HG03442 (cell line): ENCODE measurements around the gene RIN1.
"Not testable (repeated sequence)": the region's sequence is repeated elsewhere in the genome, so short reads cannot be mapped to it uniquely, and the experiment has no call there.

Experiments used
- ATAC-seq: cut with Tn5 transposase; IDR thresholded peaks from one replicate; pipeline ENCODE4 v1.9.1; 2021; ENCODE audit warnings: mild to moderate bottlenecking, moderate library complexity; ENCODE audit not compliant: unreplicated experiment

The RIN1 gene, protein sequence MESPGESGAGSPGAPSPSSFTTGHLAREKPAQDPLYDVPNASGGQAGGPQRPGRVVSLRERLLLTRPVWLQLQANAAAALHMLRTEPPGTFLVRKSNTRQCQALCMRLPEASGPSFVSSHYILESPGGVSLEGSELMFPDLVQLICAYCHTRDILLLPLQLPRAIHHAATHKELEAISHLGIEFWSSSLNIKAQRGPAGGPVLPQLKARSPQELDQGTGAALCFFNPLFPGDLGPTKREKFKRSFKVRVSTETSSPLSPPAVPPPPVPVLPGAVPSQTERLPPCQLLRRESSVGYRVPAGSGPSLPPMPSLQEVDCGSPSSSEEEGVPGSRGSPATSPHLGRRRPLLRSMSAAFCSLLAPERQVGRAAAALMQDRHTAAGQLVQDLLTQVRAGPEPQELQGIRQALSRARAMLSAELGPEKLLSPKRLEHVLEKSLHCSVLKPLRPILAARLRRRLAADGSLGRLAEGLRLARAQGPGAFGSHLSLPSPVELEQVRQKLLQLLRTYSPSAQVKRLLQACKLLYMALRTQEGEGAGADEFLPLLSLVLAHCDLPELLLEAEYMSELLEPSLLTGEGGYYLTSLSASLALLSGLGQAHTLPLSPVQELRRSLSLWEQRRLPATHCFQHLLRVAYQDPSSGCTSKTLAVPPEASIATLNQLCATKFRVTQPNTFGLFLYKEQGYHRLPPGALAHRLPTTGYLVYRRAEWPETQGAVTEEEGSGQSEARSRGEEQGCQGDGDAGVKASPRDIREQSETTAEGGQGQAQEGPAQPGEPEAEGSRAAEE

DNA sequence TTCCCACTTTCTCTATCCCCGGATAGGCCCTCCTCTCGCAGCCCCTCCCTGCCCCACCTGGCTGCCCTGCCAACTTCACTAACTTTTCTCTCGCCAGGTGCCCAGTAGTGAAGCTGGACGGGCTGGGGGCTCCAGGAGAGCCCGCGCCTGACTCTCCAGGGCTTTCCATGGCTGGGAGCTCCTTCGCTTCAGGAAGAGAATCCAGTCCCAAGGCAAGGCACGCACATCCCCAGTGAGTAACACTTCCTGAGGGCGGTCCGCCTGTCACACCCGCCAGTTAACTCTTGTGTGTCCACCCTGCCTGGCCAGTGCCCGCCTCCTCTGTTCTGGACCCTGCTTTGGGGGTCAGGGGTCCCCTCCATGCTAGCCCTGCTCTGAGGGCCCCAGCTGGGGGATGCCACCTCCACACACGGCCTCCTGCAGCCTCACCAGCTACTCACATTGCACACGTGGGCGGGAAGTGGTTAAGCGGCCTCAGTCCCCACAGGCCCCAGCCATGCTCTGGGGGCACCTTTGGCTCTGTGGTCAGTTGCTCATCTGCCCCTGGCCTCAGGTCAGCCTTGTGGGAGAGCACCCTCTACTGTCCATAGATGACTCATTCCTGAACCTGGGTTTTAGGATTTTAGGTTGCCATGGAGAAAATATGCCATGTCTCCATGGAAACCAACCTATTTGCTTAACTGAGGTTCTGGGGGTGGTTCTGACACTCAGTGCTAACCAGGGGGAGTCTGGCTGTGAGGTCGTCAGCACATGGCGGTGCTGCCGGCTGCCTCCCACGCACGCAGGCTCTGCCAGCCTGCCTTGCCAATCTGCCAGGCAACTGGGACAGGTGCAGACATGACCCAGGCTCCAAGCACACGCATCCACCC, at the start of gene RIN1:
Gene RIN1 (minus strand): TSS at position 201 of the 869 bp plus-strand sequence. CDS start 32 bp downstream, at position 169.
- ATAC-seq, result peak; percentile 76

DNA sequence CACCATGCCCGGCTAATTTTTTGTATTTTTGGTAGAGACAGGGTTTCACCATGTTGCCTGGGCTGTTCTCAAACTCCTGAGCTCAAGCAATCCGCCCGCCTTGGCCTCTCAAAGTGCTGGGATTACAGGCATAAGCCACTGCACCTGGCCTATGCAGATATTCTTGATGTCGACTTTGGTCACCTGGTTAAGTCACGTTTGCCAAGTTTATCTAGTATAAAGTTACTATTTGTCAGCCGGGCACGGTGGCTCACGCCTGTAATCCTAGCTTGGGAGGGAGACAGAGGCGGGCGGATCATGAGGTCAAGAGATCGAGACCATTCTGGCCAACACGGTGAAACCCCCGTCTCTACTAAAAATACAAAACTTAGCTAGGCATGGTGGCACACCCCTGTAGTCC, 48.1 kb upstream of the RIN1 start:
- not testable (repeated sequence) for ATAC-seq

DNA sequence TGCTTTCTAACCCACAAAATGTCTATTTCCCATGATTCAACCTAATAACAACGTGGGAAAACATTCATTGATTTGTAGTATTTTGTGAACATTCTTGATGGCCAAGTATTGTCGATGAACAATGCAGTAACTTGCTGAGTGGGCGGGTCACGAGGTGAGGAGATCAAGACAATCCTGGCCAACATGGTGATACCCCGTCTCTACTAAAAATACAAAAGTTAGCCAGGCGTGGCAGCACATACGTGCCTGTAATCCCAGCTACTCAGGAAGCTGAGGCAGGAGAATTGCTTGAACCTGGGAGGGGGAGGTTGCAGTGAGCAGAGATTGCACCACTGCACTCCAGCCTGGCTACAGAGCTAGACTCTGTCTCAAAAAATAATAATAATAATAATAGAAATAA, 44.0 kb upstream of the RIN1 start:
- ATAC-seq, result not testable (repeated sequence)

DNA sequence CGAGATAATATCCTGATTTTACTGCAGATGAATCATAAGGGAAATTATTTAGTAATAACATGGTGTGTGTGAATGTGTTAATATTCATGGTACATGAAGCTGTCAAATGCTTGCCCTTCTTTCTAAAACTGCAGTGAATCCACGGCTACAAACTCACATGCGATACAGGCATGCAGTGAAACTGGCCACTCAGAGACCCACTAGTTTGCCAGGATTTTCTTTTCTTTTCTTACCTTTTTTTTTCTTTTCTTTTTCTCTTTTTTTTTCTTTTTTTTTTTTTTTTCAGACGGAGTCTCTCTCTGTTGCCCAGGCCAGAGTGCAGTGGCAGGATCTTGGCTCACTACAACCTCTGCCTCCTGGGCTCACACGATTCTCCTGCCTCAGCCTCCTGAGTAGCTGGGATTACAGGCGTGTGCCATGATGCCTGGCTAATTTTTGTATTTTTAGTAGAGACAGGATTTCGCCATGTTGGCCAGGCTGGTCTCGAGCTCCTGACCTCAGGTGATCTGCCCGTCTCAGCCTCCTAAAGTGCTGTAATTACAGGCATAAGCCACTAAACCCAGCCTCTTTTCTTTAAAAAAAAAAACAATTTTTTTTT, 37.6 kb upstream of the RIN1 start:
- not testable (repeated sequence) for ATAC-seq

DNA sequence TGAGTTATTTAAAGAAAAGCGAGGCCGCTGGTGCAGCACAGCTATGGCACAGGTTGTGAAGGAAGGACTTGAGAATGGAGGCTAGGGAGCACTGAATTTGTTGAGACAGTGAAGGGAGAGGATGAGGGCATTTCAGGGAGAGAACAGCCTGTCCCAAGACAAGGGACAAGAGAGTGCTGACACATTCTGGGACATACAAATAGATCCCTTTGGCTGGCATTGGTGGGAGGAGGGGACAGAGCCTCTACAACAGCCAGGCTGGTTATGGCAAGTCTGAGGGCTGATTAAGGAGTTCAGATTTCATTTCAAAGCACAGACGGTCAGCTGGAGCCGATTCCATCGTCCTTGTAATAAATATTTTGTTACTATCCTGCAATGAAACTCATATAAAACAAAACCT, 37.0 kb upstream of the RIN1 start:
- ATAC-seq, result no peak

DNA sequence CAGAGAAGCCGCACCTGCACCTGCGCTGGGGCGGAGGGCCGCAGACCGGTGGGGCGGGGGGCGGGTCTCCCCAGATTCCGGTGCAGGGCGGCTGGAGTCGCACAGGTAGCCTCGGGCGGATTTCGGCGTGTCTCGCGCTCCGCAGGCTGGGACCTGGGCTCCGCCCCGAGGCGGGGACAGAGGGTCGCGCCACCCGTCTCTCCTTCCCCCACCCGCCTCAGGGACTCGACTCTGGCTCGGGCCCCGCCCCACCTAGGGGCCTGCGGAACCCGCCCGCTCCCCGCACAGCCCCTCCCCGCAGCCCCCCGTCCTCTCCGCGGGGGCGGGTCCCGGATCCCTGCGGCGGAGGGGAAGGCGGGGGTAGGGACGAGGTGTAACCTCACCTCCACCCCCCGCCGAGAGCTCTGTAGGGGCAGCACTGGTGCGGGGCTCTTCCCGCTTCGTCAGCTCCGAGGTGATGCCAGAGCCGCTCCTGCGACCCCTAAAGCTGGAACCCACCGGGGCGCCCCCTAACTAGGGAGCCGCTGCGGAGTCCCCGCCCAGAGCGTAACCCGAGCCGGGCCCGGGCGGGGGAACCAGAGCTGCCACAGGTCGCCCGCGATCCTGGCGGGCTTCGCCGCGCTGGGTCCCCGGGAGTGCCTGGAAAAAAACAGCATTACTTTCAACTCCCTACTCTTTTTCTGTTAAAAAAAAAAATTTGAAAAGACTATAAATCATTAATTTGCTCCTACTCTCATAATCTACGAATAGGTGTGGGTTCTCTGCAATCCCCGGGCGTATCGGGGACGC, 35.6 kb upstream of the RIN1 start, which contains the start of gene SLC29A2:
Gene SLC29A2 (minus strand): TSS at position 134 of the 789 bp plus-strand sequence. CDS start 169 bp downstream, outside the sequence.
- peak; percentile 57 for ATAC-seq

DNA sequence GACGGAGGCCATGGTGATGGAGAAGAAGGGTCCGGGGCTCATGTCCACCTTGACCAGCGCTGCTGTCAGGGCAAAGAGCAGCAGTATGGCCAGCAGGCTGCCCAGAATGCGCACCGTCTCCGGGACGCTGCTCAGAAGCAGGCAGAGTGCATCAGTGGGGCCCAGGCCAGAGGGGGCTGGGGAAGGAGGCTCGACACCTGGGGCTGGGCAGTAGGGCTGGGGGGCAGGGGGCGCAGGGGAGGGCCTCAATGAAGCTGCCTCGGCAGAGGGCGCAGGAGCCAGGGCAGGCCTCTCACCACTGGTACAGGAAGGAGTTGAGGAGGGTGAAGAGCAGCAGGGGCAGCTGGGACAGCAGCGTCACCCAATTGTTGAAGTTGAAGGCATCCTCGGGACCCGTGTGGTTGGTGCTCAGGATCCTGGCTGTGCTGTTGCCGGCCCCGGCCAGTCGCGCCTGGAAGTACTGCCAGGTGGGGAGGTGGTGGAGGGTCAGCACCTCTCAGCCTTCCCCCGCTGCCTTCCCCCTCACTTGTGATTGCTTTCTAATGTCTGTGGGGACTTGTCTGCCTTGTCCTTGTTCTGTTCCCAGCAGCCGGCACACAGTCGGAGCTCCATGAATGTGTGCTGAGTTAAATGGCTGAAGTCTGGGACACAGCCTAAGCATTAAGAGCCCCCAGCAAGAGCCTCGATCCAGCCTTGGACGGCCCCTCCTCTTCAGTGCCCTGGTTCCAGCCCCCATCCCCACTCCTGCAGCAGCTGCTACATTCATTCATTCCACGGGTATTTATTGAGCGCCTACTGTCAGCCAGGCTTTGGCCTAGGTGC, 33.0 kb upstream of the RIN1 start:
- no peak for ATAC-seq

DNA sequence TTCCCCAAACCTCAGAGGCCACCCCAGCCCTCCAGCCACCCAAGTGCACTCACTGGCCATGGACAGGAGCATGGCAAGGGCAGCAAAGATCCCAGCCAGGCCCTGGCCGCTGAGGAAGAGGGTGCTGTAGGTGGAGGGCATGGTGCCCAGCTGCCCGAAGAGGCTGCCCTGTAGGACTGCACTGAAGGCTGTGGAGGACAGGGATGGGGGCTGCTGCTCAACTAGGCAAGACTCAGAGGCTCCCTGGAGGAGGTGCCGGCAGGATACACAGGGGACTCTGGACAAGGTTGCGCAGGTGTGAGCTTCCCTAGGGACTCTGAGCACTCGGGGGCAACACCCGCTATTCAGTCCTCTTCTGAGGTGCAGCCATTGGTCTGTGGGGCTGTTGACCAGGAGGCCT, 32.2 kb upstream of the RIN1 start:
- ATAC-seq, result no peak

DNA sequence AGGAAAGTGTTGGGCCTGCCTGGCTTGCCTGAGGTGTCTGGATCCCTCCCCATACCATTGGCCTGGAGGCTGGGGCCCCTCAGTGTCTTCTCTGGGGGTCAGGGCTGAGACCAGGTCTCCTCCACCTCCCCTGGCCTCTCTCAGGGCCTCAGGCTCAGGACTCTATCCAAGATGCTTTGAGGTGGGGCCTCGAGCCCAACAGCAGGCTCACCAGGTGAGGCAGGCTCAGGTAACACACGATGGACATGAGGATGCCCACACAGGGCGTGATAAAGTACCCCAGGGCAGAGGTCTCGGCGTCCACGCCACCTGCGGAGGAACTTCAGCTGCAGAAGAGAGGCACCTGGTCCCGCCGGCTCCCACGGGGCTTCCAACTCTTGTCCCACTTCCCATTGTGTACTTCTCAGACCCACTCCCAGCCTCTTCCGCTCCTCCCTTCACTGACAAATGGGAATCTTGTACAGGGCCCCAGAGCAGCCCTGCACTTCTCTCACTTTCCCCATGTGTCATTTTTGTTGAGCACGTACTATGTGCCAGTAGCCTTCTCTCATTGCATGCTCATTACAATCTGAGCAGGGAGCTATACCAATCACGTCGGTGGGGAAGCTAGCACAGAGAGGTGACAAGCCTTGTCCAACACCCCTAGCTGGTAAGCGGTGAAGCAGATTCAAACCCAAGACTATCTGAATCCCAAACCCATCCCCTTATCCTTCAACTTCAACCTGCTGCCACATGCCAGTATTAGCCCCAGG, 31.5 kb upstream of the RIN1 start:
- no peak for ATAC-seq

DNA sequence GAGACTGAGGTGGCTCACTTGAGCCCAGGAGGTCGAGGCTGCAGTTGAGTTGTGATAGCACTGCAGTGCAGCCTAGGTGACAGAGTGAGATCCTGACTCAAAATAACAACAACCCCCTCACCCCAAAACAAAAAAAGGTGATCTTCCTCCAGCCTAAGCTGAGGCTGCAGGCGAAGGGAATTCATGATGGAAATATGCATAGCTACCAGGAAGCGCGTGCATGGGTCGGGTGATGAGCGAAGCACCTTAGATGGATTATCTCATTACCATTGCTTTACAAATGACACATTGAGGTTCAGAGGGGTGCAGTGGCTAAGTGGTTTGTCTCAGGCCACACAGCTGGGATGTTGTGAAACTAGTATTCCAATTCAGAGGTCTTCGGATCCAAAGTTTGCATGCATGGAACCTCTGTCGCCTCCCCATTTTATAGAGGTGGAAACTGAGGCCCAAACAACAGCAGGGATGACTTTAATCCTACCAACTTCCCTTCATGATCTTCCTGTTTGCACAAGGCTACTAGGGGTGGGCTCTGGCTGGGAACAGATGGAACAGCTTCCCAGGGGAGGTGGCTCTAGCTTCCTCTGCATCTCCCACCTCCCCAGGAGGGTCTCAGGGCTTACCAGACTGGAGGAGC, 30.7 kb upstream of the RIN1 start:
- no peak for ATAC-seq

DNA sequence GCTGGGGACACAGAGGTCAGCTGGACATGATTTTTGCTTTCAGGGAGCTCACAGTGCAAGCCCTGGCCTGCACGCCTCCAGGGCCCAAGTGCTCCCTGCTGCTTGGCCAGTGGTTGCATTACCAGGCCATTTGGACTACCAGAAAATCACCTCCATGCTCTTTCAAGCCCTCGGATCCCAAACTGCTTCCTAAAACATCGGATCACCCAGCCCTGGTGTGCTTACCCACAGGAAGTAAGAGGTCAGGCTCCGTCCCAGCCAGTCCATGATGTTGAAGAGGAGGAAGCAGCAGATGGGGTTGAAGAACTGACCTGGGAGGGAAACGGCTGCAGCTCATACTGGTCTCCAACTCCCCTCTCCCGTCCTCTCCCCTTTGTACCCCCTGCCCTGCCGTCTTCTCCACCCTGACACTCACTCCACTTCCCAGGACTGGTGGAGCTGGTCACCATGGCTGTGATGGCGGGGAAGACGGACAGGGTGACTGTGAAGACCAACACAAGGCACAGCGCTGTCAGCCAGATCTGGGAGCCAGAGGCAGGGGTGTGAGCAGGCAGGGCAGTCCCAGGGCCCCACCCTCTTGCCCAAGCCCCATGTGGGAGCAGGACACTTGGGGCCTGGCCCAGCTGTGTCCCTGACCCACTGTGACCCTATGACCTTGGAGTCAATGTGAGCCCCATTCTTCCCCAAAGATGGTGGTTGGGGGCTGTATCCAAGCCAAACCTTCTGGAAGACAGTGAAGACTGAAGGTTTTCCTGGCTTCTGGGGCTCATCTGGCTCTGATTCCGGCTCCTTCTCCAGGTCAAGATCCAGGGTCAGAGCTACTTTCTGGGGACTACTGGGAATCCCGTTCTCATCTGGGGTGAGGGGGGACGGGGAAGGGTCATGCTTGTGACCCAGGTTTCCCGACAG, 29.7 kb upstream of the RIN1 start:
- no peak for ATAC-seq

DNA sequence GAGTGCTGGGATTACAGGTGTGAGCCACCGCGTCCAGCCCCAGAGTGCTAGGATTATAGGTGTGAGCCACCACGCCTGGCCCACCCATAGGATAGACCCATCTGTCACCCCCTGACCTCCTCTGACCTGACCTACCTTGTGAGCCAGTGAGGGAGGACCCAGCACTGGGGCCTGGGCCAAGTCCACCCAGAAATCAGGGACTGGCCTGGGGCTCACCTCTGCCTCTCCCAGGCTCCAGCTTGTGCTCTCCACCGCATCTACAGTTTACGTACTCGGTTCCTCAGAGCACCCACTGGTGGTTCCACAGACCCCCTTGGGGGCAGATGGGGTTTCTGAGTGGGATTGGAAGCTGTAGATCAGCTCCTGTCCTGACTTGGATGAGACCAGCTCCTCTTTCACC, 28.9 kb upstream of the RIN1 start:
- ATAC-seq, result no peak

DNA sequence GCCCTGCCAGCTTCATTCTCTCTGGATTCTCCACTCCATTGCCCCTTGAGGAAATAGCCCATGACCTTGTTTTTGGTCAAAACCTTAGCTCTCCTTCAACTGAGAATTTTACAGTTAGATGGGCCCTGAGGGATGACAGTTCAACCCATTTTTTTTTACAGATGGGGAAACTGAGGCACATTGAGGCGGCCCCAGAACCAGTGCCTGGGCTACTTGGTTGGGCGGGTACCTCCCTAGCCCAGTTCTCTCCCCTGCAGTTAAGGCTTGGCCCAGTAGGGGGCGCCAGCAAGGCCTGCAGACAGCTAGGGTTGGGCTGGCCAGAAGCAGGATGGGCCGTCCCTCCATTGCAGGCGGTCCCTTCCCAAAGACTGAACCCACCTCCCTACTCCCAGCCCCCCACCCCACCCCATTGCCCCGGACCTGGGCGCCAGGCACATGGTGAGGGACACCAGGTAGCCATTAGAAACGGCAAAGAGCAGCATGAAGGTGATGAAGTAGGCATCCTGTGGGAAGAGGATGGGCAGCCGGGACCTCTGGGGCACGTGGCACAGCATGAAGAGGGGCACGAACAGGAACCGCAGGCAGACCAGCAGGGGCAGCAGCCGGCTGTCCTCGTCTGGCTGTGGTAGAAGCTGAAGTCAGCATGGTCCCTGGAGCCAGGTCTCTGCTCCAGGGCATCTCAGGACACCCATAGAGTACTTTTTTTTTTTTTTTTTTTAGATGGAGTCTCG, 27.7 kb upstream of the RIN1 start:
- ATAC-seq, result no peak

DNA sequence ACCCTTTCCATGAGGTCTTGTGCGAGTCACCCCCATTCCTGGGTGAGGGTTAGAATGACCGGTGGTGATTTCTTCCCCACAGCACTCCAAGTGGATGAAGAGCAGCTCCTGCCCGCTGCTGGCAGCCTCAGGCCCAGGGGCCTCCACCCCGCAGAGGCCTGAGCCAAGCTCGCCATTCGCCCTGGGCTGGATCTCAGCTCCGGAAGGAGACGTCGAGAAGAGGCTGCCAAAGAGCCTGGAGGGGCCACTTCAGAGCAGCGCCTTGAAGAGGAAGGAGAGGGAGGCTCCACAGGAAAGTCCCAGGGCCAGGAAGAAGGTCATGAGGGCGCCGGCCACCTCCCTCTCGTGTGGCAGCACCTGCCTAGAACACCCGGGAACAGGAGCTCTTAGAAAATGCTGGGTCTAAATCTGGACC, 27.0 kb upstream of the RIN1 start:
- ATAC-seq, result no peak

DNA sequence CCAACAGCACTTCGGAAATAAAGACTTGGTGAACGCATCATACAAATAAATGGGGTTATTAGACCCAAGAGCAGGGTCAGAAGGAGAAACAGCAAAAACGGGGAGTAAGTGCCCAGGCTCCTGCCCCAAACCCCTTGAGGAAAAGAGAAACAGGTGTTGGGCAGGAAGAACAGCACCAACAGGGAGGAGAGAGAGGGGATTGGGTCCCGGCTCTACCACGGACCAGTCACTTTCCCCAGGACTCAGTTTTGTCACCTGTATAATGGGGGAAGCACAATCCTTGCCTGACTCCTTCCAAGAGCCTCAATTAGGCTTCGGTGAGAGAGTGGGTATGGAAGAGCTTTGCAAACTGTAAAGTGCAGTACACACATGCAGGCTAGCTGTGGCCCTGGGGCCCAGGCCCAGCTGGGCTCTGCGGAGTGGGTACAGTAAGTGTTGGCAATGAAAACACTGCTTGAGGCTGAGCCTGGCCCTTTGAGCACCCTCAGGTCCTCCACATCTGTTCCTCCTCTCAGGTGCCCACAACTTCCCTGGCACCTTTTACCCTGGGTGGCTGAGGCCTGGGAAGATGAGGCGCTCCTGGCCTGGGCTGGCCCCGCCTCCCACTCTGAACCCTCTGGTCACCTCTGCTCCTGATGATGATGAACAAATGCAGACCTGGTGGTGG, 26.4 kb upstream of the RIN1 start:
- ATAC-seq, result no peak
